HG03064 (cell line): ENCODE results near the gene DHRS3.
"Not testable (repeated sequence)": the region's sequence is repeated elsewhere in the genome, so short reads cannot be mapped to it uniquely, and the experiment has no call there.

Experiments
- ATAC-seq: cut with Tn5 transposase; IDR thresholded peaks from one replicate; pipeline ENCODE4 v1.9.1; 2021; ENCODE audit warnings: low read depth; ENCODE audit not compliant: unreplicated experiment

DHRS3 gene

GRCh38 chr1:12617901-12618660 is at the start of gene DHRS3:
DHRS3 (minus strand) TSS chr1:12618210; CDS start chr1:12617348, 862 bp downstream.
- ATAC-seq = no peak

DNA sequence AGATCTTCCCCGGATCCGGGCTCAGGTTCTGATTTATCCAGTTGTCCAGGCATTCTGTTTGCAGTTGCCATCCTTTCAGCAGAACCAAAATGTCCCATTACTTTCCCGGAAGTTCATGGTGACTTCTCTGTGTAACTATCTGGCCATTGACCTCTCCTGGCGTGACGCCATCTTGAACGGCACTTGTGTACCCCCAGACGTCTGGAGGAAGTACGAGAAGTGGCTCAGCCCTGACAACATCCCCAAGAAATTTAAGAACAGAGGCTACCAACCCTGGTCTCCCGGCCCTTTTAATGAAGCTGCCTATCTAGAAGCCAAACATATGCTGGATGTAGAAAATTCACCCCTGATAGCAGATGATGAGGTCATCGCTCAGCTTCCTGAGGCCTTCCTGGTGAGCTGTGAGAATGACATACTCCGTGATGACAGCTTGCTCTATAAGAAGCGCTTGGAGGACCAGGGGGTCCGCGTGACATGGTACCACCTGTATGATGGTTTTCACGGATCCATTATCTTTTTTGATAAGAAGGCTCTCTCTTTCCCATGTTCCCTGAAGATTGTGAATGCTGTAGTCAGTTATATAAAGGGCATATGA is 48.2 kb upstream of the DHRS3 start:
- ATAC-seq = no peak

GRCh38 chr1:12665511-12665910 is 47.5 kb upstream of the DHRS3 start:
- no peak for ATAC-seq

- no peak for ATAC-seq
Observed at GRCh38 chr1:12662556-12662955, 44.5 kb upstream of the DHRS3 start.

DNA sequence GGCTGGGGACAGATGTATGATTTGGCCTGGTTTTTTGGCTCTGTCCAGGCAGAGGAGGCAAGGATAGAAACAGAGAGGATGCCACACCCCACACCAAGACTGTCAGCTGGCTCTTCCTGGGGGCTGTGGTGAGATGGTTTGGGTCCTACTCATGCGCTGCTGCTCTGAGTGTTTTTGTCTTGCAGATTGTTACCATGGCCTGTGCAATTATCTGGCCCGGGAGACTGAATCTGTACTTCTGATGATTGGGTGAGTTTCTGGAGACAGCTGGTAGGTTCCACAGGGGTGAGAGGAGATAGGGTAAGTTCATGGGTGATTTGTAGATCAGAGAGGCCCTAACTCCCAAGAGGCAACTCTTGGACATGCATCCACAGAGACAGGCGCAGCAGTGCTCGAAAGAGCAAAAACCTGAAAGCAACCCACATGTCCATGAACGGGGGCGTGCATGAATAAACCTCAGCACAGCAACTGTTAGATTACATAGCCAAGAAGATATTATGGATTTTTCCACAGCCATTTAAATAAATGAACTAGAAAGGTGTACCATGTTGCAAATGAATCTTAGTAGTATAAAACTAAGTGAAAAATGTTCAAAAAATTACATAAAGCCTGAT is 43.7 kb upstream of the DHRS3 start:
- ATAC-seq = no peak

DNA sequence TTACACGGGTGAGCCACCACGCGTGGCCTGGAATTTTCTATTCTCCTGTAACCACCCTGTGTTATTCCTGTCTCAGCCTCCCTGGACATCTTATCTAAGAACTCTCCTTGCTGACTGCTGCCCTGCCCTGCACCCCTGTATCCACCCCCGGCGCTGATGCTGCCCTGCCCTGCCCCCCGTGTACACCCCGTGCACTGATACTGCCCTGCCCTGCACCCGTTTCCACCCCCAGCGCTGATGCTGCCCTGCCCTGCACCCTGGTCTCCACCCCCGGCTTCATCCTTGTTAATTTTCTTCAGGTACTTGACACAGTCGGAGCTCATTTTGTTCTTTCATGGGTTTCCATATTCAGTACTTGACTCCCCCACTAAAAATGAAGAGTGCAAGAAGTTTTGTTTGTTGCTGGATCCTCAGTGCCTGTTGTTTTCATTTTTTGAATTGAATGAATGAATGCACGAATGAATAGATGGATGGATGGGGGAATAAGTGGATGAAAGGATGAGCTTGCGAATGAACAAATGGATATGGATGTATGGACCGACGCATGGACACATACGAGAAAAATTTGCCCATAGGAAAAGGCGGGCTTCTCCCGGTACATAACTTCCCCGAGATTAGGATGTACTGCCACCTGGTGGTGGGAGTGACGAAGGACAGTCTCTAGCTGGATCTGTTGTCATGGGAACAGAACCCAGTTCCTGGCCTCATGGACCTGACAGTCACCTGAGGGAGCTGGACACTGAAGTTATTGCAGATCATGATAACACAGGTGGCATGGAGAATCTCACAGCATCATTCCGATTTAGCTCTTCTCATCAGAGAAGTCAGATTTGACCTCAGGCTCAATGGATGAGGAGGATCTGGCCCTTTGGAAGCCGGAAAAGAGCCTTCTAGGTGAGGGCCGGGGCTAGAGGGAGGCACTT is 40.8 kb upstream of the DHRS3 start:
- ATAC-seq = no peak

- not testable (repeated sequence) for ATAC-seq
Observed at GRCh38 chr1:12657885-12658512, 40.0 kb upstream of the DHRS3 start.

GRCh38 chr1:12657060-12657884 is 39.3 kb upstream of the DHRS3 start:
- ATAC-seq = no peak

- ATAC-seq = no peak
Observed at GRCh38 chr1:12656575-12656974, 38.6 kb upstream of the DHRS3 start.

GRCh38 chr1:12654657-12655056 is 36.6 kb upstream of the DHRS3 start:
- ATAC-seq = no peak

- no peak for ATAC-seq
Observed at GRCh38 chr1:12654004-12654567, 36.1 kb upstream of the DHRS3 start.

DNA sequence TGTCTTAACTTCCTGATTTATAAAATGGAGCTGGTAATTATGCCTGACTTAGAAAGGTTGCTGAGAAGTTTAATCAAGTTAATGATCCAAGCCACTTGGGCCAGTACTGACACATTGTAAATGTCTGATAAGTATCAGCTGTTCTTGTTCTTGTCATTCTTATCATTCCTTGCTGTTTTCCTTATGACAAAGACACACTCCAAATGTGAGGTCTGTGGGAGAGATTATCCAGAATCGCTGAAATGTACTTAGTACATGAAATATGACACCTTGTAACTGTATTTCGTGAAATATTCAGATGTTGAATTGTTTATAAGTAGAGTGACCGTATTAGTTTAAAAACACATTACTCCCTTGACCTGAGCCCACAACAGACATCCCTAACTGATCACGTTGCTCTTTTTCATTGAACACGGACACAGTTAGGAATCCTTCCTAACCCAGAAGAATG is 32.0 kb upstream of the DHRS3 start:
- ATAC-seq = no peak

DNA sequence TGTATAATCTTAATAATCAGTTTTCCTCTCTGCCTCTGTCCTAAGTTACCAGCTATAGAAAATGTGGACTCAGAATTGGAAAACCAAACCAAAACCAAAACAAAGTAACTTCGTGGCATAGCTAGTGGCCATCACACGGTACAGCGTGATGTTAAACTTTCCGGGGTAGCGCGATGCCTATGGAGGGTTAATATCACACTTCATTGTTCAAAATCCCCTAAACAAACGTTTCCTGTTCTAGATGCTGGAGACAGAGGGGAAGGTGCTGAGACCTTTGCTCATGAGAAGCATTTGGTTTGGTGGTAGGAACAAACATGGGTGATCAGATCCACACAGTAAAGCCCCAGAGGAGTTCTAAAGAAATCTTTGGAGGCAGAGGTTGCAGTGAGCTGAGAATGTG is 30.7 kb upstream of the DHRS3 start:
- ATAC-seq = no peak

- ATAC-seq = not testable (repeated sequence)
Observed at GRCh38 chr1:12645401-12645800, 27.4 kb upstream of the DHRS3 start.

GRCh38 chr1:12644829-12645228 is 26.8 kb upstream of the DHRS3 start:
- ATAC-seq = no peak

GRCh38 chr1:12644237-12644636 is 26.2 kb upstream of the DHRS3 start:
- ATAC-seq = no peak

DNA sequence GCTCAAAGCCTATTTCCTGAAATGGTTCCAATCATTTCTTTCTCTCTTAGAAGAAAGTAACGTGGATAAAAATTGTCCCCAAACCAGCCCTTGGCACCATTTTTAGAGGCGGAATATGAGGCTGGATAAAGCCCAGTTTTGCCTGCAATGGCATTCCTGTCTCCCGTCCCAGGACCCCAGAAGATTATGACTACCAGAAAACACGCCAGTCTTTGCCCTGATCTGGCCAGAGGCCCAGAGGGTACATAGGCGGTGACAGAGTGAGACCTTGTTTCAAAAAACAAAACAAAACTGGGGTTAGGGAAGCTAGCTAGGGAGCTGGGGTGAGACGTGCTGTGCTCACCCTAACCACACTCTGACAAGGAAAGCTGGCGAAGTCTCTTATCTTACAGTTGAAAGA is 25.8 kb upstream of the DHRS3 start, which contains the start of gene AADACL4:
AADACL4 (plus strand) TSS at position 301 of the 400 bp plus-strand sequence. CDS start 462 bp downstream, outside the sequence.
- ATAC-seq = no peak

GRCh38 chr1:12643079-12643478 is 25.1 kb upstream of the DHRS3 start:
- no peak for ATAC-seq

DNA sequence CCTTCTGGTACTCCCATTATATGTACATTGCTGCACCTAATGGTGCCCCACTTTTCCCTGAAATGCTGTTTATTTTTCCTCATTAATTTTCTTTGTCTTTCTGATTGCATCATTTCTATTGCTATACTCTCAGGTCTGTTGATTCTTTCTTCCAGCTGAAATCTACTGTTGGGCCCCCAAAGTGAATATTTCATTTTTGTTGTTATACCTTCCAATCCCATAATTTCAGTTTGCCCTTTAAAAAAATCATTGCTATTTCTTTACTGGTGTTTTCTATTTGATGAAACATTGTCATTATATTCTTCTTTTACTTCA is 22.9 kb upstream of the DHRS3 start:
- no peak for ATAC-seq
